GM18511 (cell line): Measurements from ENCODE around the gene CCK.

Source experiments
- ATAC-seq: cut with Tn5 transposase; IDR thresholded peaks from one replicate; pipeline ENCODE4 v1.9.1; 2021; ENCODE audit warnings: mild to moderate bottlenecking, moderate library complexity; ENCODE audit not compliant: unreplicated experiment

CCK gene

DNA sequence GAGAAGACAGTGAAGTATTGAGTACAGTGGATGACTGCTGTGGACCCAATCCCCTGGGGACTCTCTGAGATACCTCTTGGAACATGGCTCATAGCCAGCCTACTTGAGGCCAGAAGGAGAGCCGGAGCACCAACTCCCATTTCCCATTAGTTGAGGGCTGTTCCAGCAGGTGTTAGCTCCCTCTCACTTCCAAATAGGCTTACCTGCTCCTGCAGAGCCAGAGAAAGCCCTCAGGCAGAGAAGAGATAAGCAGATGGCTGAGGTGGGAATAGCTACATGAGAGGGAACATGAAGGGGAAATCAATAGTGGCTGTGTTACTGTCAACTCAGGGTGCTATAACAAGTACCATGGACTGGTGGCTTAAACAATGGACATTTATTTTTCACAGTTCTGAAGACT lies 4.6 kb upstream of the CCK start:
- no peak for ATAC-seq

DNA sequence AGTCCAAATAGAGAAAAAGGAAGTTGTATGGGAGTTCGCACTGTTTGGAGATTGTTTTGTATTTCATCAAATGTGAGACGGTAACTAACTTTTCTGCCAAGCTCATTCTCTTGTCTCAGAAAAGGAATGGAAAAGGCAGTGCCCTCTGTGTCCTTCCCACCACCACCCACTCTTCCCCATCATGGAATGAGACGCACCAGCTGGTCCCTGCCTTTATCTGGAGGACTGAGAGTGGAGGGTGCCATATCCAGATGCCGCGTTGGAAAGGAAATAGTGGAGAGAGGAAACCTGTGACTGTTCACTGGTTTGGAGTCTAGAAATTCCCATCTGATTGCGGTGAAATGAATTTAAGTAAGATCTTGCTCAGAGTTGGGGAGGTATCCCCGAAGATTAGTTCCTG lies 3.7 kb upstream of the CCK start:
- ATAC-seq, result no peak

DNA sequence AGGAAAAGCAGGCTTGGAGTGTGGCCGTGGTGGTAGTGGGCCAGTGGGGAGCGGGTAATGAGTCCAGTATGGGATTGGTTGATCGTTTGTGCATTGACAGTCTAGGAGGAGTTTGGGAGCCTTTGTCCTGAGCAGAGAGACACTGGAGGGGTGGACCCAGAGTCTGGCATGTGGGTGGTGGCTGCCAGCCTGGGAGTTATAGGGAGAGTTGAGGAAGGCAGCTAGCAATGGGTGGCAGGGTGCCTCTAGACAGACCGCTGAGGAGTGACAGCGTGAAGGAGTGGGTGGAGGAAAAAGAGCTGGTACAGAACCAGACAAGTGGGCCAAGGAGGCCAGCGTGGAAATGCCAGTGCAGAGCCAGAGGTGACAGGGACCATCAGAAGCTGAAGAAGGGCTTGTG lies 1.9 kb upstream of the CCK start:
- ATAC-seq, result no peak

- no peak for ATAC-seq
Observed at GRCh38 chr3:42265059-42265991, 660 bp downstream of the CCK start.

DNA sequence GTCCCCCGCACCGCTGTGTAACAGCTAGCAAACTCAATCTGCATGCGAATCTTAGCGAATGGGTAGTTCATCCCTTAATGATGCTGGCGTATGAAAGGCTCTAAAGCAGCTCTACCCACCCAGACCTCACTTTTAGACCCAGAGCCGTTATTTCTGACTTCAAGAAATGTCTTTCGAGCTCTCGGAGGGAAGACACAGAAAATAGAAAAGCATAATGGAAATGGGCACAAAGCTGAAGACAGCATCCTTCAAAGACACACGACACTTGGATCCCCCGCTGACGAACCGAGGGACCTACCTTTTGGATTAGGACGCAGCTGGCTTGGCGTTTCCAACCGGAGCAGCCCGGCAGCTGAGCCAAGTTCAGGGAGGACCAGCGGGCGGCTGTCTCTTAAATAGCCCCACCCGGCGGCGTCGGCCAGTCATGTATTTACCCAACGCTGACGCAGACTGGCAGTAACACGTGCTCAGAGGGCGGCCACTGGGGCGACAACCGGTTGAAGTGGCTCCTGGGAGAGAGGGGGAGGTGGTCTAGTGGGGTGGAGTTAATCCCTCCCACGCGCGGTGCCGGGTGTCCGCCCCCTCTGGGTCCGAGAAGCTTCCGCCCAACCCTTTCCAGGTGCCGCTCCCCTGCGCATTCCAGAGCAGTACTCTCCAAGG lies 1.5 kb downstream of the CCK start:
- no peak for ATAC-seq

- no peak for ATAC-seq
Observed at GRCh38 chr3:42263354-42264346, 2.3 kb downstream of the CCK start.

DNA sequence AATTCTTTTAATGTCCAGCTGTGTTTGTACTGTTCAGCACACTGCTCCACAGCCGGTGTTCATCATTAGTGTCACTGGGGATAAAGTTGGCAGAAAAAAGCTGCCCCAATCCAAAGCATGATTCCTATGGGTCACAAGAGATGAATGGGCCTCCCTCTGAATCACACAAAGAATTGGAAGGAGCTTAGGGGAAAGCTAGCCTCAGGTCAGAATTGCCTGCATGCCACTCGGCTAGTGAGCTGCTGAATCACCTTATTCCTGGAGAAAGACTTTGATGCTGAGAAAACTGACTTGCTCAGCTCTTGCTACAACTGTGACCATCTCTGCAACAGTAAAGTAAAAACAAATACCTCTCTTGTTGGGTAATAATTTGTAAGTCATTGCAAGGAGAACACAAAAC lies 3.5 kb downstream of the CCK start:
- no peak for ATAC-seq

DNA sequence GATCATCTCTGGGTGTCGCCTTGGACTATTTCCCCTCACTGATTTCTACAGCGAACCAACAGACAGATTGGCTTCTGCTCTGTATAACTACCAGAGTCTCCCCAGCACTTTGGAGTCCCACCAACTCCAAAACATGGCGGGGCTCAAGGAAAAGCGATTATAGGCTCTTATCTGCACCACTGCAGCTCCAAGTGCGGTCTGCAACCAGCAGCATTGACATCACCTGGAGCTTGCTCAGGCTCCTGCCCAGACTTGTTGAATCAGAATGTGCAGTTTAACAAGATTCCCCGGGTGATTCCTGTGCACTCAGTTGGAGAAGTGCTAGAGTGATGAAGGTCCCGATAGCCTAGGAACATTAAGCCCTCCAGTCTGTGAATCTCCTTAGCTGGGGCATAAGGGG lies 9.0 kb downstream of the CCK start:
- ATAC-seq, result no peak

- no peak for ATAC-seq
Observed at GRCh38 chr3:42256135-42256819, 9.7 kb downstream of the CCK start.

DNA sequence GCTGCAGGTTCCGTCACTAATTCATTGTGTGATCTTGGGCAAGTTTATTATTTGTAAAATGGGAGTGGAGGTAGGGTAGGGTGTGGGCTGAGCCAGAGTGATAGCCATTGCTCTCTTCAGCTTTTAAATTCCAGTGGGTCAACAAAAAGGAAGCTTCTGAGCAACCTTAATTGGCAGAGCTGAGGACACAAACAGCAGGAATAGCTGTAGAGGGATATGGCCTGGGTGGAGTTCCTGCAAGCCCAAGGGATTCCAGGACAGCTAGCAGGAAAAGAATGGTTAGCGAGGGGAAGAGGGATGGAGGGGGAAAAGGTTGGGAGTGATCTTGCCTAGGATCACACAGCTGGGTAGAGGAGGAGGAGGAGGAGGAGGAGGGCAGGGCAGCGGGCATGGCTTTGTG lies 11.4 kb downstream of the CCK start:
- ATAC-seq, result no peak

GRCh38 chr3:42250761-42251160 lies 15.2 kb downstream of the CCK start:
- no peak for ATAC-seq

GRCh38 chr3:42247576-42248027 lies 18.4 kb downstream of the CCK start:
- ATAC-seq, result peak; percentile 74

DNA sequence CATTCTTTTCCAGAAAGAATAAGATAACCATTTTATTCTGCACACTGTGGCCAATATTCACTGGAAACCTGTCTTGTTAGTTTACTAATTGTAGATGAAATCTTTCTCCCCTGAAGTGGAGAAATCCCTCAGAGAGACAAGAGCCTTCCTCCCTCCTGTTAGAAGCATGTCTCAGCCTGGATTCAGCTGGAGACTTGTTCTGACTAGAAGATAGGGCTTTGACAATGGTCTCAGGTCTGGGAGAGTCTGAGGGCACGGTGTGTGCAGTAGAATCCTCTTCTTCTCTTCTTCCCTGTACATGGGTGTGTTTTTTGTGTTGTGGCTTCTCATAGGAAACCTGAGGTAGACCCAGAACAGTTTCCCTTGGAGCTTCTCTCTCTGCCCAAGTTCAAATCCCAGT lies 19.9 kb downstream of the CCK start:
- ATAC-seq, result no peak

DNA sequence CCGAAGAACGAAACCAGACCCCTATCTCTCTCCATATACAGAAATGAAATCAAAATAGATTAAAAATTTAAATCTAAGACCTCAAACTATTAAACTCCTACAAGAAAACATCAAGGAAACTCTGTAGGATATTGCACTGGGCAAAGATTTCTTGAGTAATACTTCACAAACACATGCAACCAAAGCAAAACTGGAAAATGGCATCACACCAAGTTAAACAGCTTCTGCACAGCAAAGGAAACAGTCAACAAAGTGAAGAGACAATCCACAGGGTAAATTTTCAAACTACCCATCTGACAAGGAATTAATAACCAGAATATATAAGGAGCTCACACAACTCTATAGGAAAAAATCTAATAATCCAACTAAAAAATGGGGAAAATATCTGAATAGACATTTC lies 29.4 kb downstream of the CCK start:
- ATAC-seq, result no peak

DNA sequence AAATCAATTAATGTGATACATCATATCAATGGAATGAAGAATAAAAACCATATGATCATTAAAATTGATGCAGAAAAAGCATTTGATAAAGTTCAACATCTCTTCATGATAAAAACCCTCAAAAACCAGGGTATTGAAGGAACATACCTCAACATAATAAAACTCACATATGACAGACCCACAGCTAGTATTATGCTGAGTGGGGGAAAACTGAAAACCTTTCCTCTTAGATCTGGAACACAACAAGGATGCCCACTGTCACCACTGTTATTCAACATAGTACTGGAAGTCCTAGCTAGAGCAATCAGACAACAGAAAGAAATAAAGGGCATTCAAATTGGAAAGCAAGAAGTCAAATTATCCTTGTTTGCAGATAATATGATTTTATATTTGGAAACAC lies 30.5 kb downstream of the CCK start:
- ATAC-seq, result no peak

DNA sequence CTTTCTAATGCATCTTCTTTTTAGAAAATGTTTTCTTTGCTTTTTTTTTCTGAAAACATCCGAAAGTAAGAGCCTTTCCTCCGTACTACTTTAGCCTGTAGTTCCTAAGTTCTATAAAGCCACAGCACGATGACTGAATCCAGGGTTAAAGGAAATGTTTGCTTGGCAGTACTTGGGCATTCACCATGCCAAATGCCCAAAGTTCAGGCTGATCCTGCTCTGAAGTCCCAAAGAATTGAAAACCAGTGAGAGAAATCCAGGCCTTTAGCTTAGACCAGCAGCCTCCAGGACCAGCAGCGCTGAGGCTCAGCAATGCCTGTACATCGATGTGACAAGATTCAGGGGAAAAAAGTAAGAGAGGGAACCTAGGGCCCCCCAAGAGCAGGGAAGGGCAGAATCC lies 35.1 kb downstream of the CCK start:
- ATAC-seq, result no peak

DNA sequence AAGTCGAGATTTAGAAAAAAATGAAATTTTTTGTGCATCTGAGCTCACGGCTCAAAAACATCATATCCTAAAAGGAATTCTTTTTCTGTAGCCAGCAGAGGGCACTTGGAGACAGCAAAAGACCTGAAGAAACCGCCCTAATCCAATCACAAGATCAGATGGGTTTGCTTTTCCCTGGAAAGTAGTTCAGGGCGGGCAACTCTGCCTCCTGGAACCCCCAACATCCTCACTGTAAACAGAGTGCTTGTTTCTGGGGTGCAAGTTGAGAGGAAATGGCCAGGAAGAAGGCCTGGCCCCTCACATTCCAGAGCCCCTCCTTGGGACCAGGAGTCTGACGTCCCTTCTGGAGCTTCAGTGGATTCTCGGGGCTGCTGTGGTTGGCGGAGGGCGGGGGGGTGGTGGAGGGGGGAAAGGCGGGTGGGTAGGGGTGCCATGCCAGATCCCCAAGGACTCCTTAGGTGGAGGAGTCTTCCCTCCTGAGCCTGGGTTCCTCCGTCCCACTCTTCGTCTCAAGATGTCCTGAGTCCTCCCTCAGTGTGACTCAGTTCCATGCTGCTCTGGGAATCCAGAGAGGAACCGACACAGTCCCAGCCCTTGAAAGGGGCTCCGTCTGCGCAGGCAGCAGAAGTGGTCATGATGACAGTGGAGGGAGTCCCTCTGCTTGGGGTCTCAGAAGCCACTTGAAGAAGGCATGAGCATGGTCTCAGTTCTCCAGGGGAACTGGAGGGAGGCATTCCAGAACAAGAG lies 35.9 kb downstream of the CCK start:
- no peak for ATAC-seq

DNA sequence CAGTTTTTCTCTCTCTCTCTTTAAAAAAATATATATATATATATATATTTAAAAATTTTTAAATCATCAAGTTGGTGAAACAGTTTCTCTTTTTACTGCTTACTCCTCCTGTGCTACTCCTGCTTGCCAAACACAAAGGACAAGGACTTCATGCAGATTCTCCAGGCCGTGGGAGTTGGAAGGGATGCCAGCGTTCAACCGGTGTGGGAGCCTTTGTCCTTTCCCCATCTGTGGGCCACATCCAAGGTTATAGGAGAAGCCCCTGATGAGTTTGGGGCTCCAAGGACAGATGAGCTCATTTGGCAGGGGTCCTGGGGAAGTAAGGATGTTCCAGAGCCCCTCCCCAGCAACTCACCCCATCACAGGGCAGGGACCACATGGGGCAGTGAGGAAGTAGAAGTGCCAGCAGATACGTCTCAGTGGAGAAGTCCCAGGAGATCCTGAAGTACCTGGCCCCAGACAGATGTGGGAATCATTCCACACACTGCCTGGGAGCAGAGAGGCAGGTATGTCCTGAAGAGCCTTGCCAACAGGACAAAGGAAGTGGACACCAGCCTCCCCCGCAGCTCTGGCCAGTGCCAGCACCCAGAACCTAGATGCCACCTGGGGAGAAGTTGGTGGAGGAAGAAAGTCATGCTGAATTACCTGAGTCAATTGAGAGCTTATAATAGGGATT lies 36.6 kb downstream of the CCK start:
- ATAC-seq, result no peak

- ATAC-seq, result no peak
Observed at GRCh38 chr3:42228796-42229195, 37.2 kb downstream of the CCK start.
